ENCODE data around the gene LAMTOR4.

Gene LAMTOR4

DNA sequence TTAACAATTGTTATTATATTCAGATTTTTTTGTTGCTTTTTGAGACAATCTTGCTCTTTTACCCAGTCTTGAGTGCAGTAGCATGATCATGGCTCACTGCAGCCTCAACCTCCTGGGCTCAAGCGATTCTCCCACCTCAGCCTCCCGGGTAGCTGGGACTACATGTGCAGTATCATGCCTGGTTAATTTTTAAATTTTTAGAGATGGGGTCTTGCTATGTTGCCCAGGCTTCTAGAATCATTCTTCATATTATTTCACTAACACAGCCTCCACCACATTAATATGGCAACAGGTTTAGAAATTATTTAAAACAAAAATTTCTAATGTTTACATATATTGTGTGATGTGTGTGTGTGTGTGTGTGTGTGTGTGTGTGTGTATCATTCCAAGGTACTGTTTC, 1.4 kb upstream of the LAMTOR4 start:
- Histone ChIP-seq H3K4me3 (ENCODE audit: low read length) (no peak overlapping the region), H3K36me3 (ENCODE audit: control insufficient read depth, low read length) (peaks cover 29% of the 10 kb centered on the region), H3K79me2 (ENCODE audit: control insufficient read depth, low read length) (peaks cover 35% of the 10 kb centered on the region), H3K27me3 (ENCODE audit: control insufficient read depth, low read length) (no peaks in the 10 kb centered on the region), H3K27ac (ENCODE audit: low read depth, low read length) (no peak overlapping the region), H3F3A (ENCODE audit: control insufficient read depth, insufficient read depth) (peaks cover 16% of the 10 kb centered on the region), H3K9me3 (ENCODE audit: control insufficient read depth, insufficient read depth, low read length) (no peaks in the 10 kb centered on the region), H3K4me1 (ENCODE audit: control insufficient read depth, low read length) (peaks cover 43% of the 10 kb centered on the region), H3K4me2 (ENCODE audit: low read length) (no peak overlapping the region), H3K9me2 (replicated peaks; ENCODE audit: control insufficient read depth, low read length) (no peaks in the 10 kb centered on the region), H4K20me1 (ENCODE audit: control insufficient read depth, insufficient read depth, low read depth, low read length) (no peaks in the 10 kb centered on the region)
- TF ChIP-seq EZH2phosphoT487 (IDR thresholded peaks at IDR 0.05; ENCODE audit: borderline replicate concordance, low read length) = no peak
- TF ChIP-seq, protein P1, sequence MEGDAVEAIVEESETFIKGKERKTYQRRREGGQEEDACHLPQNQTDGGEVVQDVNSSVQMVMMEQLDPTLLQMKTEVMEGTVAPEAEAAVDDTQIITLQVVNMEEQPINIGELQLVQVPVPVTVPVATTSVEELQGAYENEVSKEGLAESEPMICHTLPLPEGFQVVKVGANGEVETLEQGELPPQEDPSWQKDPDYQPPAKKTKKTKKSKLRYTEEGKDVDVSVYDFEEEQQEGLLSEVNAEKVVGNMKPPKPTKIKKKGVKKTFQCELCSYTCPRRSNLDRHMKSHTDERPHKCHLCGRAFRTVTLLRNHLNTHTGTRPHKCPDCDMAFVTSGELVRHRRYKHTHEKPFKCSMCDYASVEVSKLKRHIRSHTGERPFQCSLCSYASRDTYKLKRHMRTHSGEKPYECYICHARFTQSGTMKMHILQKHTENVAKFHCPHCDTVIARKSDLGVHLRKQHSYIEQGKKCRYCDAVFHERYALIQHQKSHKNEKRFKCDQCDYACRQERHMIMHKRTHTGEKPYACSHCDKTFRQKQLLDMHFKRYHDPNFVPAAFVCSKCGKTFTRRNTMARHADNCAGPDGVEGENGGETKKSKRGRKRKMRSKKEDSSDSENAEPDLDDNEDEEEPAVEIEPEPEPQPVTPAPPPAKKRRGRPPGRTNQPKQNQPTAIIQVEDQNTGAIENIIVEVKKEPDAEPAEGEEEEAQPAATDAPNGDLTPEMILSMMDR (IDR thresholded peaks at IDR 0.05; ENCODE audit: low read depth, low read length, poor library complexity, severe bottlenecking) = no peak

GRCh38 chr7:100148225-100148558, 526 bp upstream of the LAMTOR4 start:
- Histone ChIP-seq H3K27ac (ENCODE audit: low read depth, low read length) (peak overlapping the region; percentile 57), H3K79me2 (ENCODE audit: control insufficient read depth, low read length) (peaks cover 44% of the 10 kb centered on the region), H3K36me3 (ENCODE audit: control insufficient read depth, low read length) (peaks cover 39% of the 10 kb centered on the region), H3F3A (ENCODE audit: control insufficient read depth, insufficient read depth) (peaks cover 19% of the 10 kb centered on the region), H3K27me3 (ENCODE audit: control insufficient read depth, low read length) (no peaks in the 10 kb centered on the region), H3K4me3 (ENCODE audit: low read length) (peak overlapping the region; percentile 68), H3K4me2 (ENCODE audit: low read length) (peak overlapping the region; percentile 75), H3K4me1 (ENCODE audit: control insufficient read depth, low read length) (peaks cover 43% of the 10 kb centered on the region), H3K9me3 (ENCODE audit: control insufficient read depth, insufficient read depth, low read length) (no peaks in the 10 kb centered on the region), H3K9me2 (replicated peaks; ENCODE audit: control insufficient read depth, low read length) (no peaks in the 10 kb centered on the region), H4K20me1 (ENCODE audit: control insufficient read depth, insufficient read depth, low read depth, low read length) (no peaks in the 10 kb centered on the region)
- no peak for TF ChIP-seq EZH2phosphoT487 (IDR thresholded peaks at IDR 0.05; ENCODE audit: borderline replicate concordance, low read length)
- TF ChIP-seq, protein P1 (IDR thresholded peaks at IDR 0.05; ENCODE audit: low read depth, low read length, poor library complexity, severe bottlenecking) = no peak

DNA sequence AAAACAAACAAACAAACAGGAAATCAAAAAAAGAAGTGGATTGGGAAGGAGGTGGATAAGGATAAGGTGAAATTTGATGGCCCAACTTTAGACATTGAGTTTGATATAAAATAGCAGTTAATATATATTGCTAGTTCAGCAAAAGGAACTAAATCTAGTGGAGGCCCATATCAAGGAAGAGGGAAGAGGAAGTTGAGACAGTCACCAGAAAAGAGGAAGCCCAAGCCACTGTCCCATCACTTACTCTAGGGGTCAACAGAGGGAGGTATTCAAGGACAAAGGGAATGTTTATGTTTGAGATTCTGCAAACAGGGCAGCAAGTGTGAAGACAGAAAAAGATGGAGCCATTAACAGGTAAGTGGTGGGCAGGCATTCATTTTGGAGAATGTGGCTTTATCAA, 3.7 kb downstream of the LAMTOR4 start:
- Histone ChIP-seq H3K4me3 (ENCODE audit: low read length) (peak overlapping the region; percentile 56), H3K27me3 (ENCODE audit: control insufficient read depth, low read length) (no peaks in the 10 kb centered on the region), H3K27ac (ENCODE audit: low read depth, low read length) (peak overlapping the region; percentile 64), H3K36me3 (ENCODE audit: control insufficient read depth, low read length) (peaks cover 81% of the 10 kb centered on the region), H4K20me1 (ENCODE audit: control insufficient read depth, insufficient read depth, low read depth, low read length) (peaks cover 5% of the 10 kb centered on the region; the same call in 1 of the 2 replicates), H3K4me1 (ENCODE audit: control insufficient read depth, low read length) (peaks cover 79% of the 10 kb centered on the region), H3F3A (ENCODE audit: control insufficient read depth, insufficient read depth) (peaks cover 39% of the 10 kb centered on the region), H3K9me3 (ENCODE audit: control insufficient read depth, insufficient read depth, low read length) (no peaks in the 10 kb centered on the region), H3K4me2 (ENCODE audit: low read length) (peak overlapping the region; percentile 56), H3K9me2 (replicated peaks; ENCODE audit: control insufficient read depth, low read length) (no peaks in the 10 kb centered on the region), H3K79me2 (ENCODE audit: control insufficient read depth, low read length) (peaks cover 84% of the 10 kb centered on the region)
- no peak for TF ChIP-seq EZH2phosphoT487 (IDR thresholded peaks at IDR 0.05; ENCODE audit: borderline replicate concordance, low read length)
- TF ChIP-seq, protein P1 (IDR thresholded peaks at IDR 0.05; ENCODE audit: low read depth, low read length, poor library complexity, severe bottlenecking) = peak; percentile 44
